Measurements from ENCODE around the gene FAP. TPM values are rescaled to one million over a fixed set of nuclear protein-coding genes. Genes with fewer than 3 reads are reported as not detected.

The FAP gene
- total and polyA plus RNA-seq, 2 of the 8 experiments (the other 6 are each of a cell fraction or from before 2014, with no cell fraction given): not detected

GRCh38 chr2:162164802-162165201, 78.4 kb downstream of the FAP start:
- H3K27me3 ChIP-seq (replicated peaks in 1 of 4; ENCODE audit: control insufficient read depth in 3 of 4, extremely low read depth in 1 of 4, insufficient read depth in 3 of 4, low read length in 3 of 4): no peaks in the 10 kb centered on the region
- no peak overlapping the region for H3K14ac ChIP-seq (ENCODE audit: insufficient read length)
- H2BK5ac ChIP-seq (ENCODE audit: low read depth, low read length): no peak overlapping the region
- H3K18ac ChIP-seq (ENCODE audit: extremely low read depth, low read length): no peak overlapping the region
- no peak for DNase-seq (ENCODE audit: low read depth in 1 of 2, low spot score in 2 of 2)
- no peak overlapping the region for H3K4ac ChIP-seq (replicated peaks; ENCODE audit: insufficient read length, low read depth, low read length)
- H3K4me2 ChIP-seq (ENCODE audit: insufficient read depth in 1 of 2, low read depth in 2 of 2, low read length in 2 of 2): no peak overlapping the region
- H3K36me3 ChIP-seq (ENCODE audit: control insufficient read depth in 2 of 4, insufficient read depth in 4 of 4, low read length in 3 of 4): no peaks in the 10 kb centered on the region
- no peak overlapping the region for H2BK12ac ChIP-seq (ENCODE audit: low read depth, low read length)
- no peaks in the 10 kb centered on the region for H3K79me2 ChIP-seq (ENCODE audit: control insufficient read depth in 1 of 2, insufficient read depth in 2 of 2, low read length in 2 of 2)
- no peaks in the 10 kb centered on the region for H3K9me3 ChIP-seq (ENCODE audit: insufficient read depth in 2 of 2, low read depth in 1 of 2, low read length in 1 of 2)
- WGBS, 2 experiments (ENCODE audit: extremely low coverage in 1 of 2, insufficient coverage in 1 of 2, insufficient read length in 1 of 2, insufficient replicate concordance in 2 of 2, low coverage in 1 of 2, low lambda C conversion rate in 2 of 2, missing lambda C conversion rate in 1 of 2): 87% methylated on average over 2 of the region's 2 CpGs; no CpG with 5 or more reads in 1 of the 2 experiments
- no peak overlapping the region for H2BK15ac ChIP-seq (ENCODE audit: low read length)
- H2BK120ac ChIP-seq (replicated peaks; ENCODE audit: low read depth, low read length): no peak overlapping the region
- H4K20me1 ChIP-seq (replicated peaks in 1 of 2; ENCODE audit: control insufficient read depth in 1 of 2, insufficient read depth in 2 of 2, low read length in 2 of 2): no peaks in the 10 kb centered on the region
- no peak overlapping the region for H2BK20ac ChIP-seq (ENCODE audit: low read length)
- H3K9ac ChIP-seq (replicated peaks in 1 of 4; ENCODE audit: extremely low read depth in 1 of 4, low read depth in 3 of 4, low read length in 3 of 4): no peak overlapping the region
- H2AFZ ChIP-seq (ENCODE audit: low read length): no peak overlapping the region
- no peak overlapping the region for H3K56ac ChIP-seq (replicated peaks; ENCODE audit: insufficient read length, low read depth, low read length)
- H4K91ac ChIP-seq (replicated peaks; ENCODE audit: insufficient read length, low read length): no peak overlapping the region
- H4K8ac ChIP-seq (ENCODE audit: extremely low read depth, insufficient read depth, low read length): no peak overlapping the region
- no peak overlapping the region for H3K4me3 ChIP-seq (ENCODE audit: extremely low read depth in 1 of 4, insufficient read depth in 2 of 4, low read depth in 3 of 4, low read length in 4 of 4)
- H2AK5ac ChIP-seq (ENCODE audit: low read depth, low read length): no peak overlapping the region
- H3K4me1 ChIP-seq (replicated peaks in 1 of 4; ENCODE audit: control insufficient read depth in 3 of 4, insufficient read depth in 4 of 4, low read length in 3 of 4): no peaks in the 10 kb centered on the region
- no peak overlapping the region for H3K23ac ChIP-seq (ENCODE audit: insufficient read length)
- ChIA-PET POLR2A (ENCODE audit: partially characterized antibody) (no interaction called here), CTCF (ENCODE audit: partially characterized antibody) (interaction anchor here (1.0 to 3.3 kb wide), 3 partner anchors 9 to 134 kb away, joined by 4 to 16 read pairs (median 8); no protein-coding TSS in a partner anchor)
- no peak overlapping the region for H4K5ac ChIP-seq (ENCODE audit: insufficient read length, low read depth, low read length)
- H3K27ac ChIP-seq (ENCODE audit: low read depth, low read length): no peak overlapping the region
- no peak for FAIRE-seq
- no peaks in the 10 kb centered on the region for H3K79me1 ChIP-seq (ENCODE audit: low read depth, low read length)
- TF ChIP-seq SAP30 (IDR thresholded peaks at IDR 0.05; ENCODE audit: insufficient read depth, insufficient replicate concordance, low read length): no peak
- no peak for TF ChIP-seq HDAC2 (IDR thresholded peaks at IDR 0.05; ENCODE audit: borderline replicate concordance in 1 of 2, low read depth in 2 of 2, low read length in 2 of 2)
- TF ChIP-seq, protein P1, sequence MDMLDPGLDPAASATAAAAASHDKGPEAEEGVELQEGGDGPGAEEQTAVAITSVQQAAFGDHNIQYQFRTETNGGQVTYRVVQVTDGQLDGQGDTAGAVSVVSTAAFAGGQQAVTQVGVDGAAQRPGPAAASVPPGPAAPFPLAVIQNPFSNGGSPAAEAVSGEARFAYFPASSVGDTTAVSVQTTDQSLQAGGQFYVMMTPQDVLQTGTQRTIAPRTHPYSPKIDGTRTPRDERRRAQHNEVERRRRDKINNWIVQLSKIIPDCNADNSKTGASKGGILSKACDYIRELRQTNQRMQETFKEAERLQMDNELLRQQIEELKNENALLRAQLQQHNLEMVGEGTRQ (IDR thresholded peaks at IDR 0.05; ENCODE audit: low read length): no peak
- TF ChIP-seq SIRT6 (IDR thresholded peaks at IDR 0.05; ENCODE audit: low read length): no peak
- TF ChIP-seq KDM4A (IDR thresholded peaks at IDR 0.05; ENCODE audit: low read depth, low read length, severe bottlenecking): no peak
- no peak for TF ChIP-seq POLR2AphosphoS5 (IDR thresholded peaks at IDR 0.05; ENCODE audit: low read depth, low read length)
- TF ChIP-seq SUZ12 (IDR thresholded peaks at IDR 0.05; ENCODE audit: low read length): no peak
- TF ChIP-seq CBX8 (IDR thresholded peaks at IDR 0.05; ENCODE audit: borderline replicate concordance, low read depth, low read length): no peak
- TF ChIP-seq BRCA1 (IDR thresholded peaks at IDR 0.05; ENCODE audit: low read depth, low read length): no peak
- TF ChIP-seq RNF2 (IDR thresholded peaks at IDR 0.05; ENCODE audit: borderline replicate concordance, low read depth, low read length, missing control alignments, poor library complexity, severe bottlenecking): no peak
- no peak for TF ChIP-seq SP2 (IDR thresholded peaks at IDR 0.05; ENCODE audit: low read length)
- TF ChIP-seq YY1 (IDR thresholded peaks at IDR 0.05; ENCODE audit: low read depth, low read length): no peak
- H3K23me2 ChIP-seq (ENCODE audit: low read depth, low read length): no peaks in the 10 kb centered on the region

Data from H1 (cell line).